GM21576 (cell line): Measurements from ENCODE around the gene BTBD16.

Experiments used
- ATAC-seq: cut with Tn5 transposase; IDR thresholded peaks from one replicate; pipeline ENCODE4 v1.9.1; 2021; ENCODE audit warnings: mild to moderate bottlenecking, moderate library complexity; ENCODE audit not compliant: unreplicated experiment

BTBD16 gene

DNA sequence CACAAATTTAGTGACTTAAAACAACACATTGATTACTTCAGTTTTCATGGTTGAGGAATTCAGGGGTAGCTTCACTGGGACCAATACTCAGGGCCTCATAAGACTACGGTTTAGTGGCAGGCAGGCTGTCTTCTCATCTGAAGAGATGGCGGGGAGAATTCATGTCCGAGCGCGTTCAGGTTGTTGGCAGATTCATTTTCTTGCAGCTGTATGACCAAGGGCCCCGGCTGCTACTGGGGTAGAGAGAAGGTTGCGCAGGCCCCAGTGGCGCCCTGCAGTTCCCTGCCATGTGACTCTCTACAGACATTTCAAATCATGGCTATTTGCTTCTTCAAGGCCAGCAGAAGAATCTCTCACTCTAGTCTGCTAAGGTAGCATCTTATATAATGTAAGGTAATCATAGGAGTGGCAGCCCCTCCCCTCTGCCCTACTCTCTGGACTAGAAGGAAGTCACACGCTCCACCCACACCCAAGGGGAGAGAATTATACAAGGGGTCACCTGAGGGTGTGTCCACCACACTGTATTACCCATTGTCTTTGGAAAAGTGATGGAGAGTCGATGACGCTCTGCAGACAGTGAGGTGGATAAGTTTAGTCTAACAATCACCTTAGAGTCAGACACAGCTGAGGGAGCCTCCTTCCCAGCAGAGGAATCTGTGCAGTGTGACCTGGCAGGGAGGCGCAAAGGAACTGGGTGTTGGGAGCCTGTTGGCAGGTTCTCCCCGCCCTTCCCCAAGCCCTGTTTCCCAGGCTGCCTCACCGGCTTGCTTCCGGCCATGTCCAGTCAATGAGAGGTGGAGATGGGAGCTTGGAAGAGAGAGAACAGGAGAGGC is 67.7 kb downstream of the BTBD16 start:
- no peak for ATAC-seq

DNA sequence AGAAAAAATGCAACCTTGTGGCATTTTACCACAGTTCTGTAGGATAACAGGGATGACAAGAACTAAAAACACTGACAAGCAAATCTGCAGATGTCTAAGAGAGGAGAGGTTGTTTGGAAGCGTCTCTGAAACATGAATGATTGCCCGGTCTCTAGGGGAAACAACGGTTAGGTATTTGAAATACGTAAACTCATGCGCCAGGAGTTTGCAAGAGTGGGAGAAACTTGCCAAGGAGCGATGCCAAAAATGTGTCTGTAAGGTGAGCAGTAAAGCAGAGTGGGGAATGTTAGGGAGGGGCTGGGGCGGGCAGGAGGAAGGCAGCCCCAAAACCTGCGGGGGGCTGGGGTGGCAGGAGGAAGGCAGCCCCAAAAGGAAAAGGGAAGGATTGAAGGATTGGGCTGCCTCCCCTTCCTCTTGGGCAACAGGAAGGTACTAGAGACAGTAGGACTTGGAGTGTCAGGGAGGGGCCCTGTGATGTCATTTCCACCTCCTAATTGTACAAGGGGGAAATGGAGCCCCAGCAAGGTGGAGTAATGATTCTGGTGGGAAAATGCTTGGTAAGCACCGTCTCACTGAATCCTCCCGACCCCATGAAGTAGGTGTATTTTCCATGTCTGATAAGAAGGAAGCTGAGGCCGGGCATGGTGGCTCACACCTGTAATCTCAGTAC is 70.2 kb downstream of the BTBD16 start:
- ATAC-seq, result no peak

DNA sequence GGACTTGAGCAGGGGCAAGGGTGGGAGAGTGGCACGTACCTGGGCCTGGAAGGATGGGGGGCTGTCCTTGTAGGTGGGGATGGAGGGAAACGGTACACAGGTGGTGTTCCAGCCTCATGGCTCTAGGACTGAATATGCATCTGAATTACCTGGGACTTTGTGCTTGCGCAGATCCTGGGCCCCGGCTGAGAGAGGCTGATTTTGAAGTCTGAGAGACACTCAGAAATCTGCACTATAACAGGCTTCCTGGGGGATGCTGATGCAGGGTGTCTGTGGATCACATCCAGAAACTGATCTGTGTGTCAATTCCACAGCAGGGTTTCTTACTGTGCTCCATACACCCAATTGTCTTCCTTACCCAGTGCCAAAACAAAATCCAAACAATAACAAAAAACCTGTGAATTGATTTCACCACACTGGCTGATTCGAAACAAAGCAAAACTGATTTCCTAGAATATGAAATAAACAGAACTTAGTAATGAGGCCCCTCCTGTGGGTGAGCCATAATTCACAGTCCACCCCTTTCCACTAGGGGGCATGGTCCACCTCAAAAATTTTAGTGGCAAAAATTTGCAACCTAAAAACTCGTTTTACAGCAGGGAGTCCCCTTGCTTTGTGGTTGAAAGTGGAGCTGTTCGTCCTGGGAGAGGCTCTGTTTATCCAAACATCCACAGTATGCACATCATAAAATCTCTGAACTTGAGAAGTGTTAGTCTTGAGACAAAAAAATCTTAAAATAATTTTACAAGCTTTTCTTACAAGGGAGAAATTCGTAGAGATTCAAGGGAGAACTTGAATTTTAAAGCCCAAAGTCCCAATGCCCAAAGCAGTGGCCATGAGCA is 71.4 kb downstream of the BTBD16 start:
- no peak for ATAC-seq

DNA sequence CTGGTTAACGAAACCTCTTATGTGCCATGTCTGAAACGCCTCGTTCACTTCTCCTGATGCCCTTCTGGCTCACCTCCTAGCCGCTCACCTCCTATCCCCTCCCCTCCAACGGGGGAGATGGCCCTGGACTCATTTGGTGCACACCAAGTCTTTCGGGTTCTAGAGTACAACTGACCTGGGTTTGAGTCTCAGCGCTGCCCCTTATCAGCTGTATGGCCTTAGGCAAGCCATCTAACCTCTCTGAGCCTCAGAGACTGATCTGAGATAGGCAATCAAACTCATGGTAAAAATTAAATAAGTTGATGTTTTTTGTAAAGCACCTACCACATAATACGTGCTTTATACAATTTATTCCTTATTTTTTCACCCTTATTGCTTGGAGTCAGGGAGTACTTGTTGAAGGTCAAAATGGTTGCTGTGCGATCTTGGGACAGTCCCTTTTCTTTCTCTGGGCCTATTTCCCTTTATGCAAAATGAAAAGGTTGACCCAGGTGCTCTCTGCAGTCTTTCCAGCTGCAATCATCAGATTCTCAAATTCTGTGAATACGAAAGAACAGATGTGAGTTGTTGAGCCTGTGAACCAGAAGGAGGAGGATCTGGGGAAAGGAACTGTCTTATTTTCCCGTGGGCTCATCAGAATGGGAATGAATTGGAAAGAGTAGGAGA is 72.2 kb downstream of the BTBD16 start:
- ATAC-seq, result no peak

DNA sequence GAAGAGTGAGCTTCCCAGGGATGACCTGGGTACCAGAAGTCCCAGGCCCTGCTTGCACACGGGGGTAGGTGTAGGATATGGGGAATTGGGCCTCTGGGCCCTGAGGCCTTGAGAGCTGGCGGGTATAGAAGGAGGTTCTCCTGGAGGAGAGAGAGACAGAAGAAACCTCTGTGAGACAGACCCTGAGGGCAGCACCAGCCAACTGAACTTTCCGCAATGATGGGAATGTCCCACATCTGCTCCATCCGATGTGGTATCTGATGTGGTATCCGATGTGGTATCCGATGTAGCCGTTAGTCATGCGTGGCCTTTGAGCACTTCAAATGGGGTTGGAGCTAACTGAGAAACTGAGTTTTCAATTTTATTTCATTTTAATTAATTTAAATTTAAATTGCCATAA is 72.8 kb downstream of the BTBD16 start:
- no peak for ATAC-seq

DNA sequence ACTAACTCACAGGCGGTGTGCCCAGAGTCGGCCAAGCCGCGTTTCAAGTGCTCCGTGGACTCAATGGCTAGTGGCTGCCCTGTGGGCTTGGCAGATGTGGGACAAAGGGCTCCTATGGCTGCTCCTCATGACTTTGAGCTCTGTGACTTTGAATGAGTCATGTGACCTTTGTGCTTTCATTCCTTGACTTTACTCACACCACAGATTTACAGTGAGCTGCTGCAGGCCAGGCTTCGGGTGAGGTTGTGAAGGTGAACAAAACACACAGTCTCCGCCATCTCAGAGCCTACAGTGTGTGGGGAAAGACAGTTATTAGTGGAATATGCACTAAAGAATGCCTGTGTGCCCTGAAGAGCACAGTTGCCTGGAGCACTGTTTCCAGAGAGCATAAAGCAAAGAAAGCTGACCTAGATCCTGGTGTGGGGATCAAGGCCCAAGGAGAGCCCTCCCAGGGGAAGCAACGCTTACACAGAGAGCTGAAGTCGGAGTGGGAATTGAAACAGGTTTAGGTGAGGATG is 73.7 kb downstream of the BTBD16 start:
- ATAC-seq, result no peak

DNA sequence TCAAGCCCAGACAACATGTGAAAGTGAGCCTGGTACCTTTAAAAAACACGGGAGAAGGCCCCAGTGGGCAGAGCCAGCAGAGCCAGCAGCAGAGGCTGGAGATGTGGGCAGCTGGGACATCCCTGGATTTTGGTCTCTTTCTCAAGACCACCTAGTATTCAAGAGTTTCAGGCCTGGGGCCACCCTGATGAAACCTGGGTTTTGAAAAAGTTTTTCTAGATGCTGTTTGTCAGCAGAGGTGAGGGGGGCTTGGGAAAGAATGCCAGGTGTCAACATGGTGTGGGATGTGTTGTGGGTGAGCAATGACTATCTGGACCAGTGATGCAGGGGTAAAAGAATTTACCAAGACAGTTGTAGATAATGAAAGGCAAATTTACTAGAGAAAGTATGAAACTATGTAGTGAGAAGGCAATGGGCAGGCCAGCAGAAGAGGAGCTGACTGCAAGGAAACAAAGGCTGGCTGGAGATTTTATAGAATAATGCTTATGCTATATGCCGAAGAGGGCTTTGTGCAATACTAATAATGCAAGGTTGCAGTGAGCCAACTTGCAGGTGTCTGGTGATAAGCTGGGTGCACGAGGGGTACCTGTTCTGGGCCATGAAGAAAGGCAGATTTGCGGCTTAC is 75.3 kb downstream of the BTBD16 start:
- no peak for ATAC-seq

DNA sequence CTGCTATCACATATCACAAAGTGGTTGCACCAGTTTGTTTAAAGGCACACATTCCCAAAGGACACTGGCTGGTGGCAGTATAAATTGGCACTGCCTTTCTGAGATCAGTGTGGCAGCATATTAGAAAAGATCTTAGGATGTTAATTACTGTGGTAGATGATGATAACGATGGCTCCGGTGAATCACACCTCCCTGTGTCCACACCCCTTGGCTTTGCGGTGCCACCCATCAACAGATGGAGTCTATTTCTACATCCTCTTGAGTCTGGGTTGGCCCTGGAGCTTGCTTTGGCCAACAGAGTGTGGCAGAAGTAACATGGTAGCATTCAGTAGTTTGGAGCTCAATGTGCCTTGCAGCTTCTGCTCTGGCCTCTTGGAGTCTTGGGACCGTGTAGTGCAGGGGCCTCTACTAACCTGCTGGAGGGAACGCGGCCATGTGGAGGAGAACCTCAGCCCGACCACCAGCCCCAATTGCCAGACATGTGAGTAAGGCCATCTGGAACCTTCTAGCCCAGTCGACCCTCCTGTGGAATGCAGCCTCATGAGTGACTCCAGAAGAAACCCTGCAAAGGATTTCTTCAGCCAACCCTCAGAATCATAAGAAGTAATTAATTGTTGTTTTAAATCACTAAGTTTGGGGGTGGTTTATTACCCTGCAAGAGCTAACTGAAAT is 76.2 kb downstream of the BTBD16 start:
- ATAC-seq, result no peak

DNA sequence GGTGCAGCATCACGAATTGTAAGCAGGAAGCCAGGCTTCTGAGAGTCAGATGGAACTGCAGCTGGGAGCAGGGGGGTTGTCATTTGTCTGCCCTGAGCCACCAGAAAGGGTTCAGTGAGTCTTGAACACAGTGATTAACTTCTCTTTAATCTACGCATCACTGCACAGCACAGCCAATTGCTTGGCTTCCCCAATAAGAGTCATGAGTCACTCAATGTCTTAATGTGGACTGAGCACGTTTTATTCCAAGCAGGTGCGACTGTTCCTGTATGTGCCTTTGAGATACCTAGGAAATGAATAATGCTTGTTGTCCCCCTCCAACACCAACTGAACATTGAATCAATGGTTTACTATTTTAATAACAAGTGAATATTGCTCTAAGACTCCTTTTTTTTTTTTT is 77.4 kb downstream of the BTBD16 start:
- no peak for ATAC-seq

DNA sequence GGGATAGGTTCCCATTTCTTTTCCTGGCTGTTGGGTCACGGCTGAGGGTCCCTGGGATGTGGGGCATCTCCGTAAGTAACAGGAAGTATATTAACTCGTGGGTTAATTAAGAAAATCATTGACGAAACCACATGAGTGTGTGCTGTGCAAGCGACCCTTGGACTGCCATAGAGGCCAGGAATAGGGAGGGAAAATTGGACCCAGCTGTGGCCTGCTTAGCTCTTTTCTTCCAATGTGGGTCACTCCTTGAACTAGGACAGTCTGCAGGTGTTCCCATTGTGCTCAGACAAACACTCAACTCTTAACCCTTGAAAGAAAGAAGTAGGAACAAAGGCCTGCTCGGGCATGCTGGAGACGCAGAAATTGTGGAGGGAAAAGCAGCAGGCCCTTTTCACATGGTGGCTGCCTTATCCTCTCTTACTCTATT is 77.9 kb downstream of the BTBD16 start:
- ATAC-seq, result no peak

DNA sequence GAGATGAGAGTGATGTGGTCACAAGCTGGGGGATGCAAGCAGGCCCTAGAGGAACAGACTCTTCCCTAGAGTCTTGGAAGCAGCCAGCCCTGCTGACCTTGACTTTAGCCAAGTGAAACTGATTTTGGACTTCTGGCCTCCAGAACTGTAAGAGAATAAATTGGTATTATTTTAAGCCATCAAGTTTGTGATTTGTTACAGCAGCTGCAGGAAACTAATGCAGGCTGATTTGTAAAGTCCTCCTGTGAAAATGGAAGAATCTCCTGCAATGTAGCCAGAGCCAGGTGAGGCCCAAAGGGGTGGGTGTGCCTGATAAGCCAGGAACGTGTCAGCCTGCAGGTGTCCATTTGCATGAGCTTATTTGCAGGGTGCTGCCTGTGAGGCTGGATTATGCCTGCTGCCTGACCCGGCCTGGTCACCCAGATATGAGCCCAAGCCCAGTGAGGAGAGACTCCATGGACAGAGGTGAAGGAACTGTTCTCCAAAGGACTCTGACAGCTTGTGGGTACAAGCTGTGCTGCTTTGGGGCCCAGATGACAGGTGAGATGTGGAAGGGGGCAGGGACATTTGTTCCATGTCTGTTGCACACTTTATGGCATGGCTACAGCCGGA is 78.8 kb downstream of the BTBD16 start:
- ATAC-seq, result no peak

DNA sequence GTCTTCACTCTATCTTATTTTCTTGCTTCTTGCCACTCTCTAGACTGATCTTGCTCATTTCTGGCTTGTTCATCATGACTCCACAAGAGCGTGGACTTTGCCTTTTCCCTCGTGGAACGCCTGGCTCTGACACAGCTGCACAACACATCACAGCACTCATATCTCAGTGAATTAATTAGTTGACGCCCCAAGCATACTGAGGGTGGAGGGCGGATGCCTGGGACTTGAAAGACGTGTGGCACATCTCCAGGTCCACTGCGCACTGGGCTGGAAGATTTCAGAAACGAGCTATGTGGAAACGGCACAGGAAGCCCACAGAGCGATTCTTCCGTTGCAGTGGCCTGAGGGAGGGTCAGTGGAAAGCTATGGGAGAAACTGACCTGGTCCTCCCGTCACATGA is 79.8 kb downstream of the BTBD16 start:
- ATAC-seq, result no peak

DNA sequence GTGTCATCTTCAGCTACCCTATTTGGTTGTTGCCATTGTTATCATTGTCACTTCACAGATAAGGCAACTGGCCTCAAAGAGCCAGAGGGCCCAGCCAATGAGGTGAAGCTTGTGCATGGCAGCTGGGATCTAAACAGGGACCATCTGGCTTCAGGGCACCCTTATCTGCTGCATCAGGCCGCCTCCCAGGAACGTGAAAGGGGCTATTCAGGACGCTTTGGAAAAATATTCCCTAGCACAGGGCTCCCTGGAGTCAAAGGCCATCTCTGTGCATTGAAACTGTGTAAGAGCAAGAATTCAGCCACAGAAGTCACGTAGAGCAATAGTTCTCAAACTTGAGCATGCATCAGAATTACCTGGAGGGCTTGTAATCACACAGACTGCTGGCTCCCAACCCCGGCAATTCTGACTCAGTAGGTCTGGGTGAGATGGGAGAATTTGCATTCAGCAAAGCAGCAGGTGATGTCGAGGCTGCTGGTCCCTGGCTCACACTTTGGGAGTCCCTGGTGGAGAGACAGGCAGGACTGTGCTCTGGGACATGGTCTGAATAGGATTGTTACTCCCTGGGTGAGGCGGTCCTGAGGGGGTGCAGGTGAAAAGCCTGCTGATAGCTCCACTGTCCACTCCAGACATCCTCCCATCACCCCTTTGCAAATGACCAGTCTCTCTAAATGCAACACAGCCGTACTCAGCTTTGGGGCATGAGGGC is 81.9 kb downstream of the BTBD16 start:
- no peak for ATAC-seq

DNA sequence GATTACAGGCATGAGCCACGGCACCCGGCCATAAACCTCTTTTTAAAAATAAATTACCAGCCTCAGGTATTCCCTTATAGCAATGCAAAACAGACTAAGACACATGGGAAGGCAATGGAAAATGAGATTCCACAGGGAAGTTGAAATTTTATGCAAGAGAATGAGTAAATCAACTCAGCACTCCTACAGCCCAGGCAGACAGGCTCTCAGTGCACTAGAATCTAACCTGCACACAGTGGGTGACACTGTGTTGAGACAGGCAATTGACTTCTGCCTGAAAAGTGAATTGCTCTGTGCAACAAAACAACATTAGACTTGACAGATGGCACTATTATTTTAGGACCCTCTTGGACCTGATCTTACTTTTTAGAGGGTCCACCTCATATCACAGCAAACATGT is 83.3 kb downstream of the BTBD16 start:
- no peak for ATAC-seq

DNA sequence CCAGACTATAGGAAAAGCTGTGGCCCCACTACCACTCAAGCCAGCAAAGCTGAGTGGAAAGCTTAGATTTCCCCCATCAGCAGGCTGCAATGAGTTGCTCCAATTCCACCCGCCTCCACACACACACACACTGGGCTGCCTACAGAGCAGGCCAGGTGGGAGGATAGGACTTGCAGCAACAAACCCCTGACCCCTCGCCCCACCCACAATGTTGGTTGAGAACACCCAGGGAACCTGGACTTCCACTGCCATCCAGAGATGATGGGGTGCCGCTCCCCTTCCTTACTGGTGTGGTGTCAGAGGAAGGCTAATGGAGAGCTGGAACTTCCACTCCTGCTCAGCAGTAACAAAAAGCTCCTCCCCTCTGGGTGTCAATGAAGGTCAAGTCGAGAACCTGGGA is 86.6 kb downstream of the BTBD16 start:
- ATAC-seq, result no peak

DNA sequence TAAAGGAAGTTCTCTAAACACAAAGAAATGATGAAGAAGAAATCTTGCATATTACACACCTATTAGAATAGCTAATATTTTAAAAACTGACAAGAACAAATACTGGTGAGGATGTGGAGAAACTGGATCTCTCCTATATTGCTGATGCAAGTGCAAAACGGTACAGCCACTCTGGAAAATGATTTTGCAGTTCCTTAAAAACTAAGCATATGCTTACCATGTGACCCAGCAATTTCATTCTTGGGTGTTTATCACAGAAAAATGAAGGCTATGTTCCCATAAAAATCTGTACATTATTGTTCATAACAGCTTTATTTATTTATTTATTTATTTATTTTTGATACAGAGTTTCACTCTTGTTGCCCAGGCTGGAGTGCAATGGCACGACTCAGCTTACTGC is 88.5 kb downstream of the BTBD16 start:
- ATAC-seq, result no peak

DNA sequence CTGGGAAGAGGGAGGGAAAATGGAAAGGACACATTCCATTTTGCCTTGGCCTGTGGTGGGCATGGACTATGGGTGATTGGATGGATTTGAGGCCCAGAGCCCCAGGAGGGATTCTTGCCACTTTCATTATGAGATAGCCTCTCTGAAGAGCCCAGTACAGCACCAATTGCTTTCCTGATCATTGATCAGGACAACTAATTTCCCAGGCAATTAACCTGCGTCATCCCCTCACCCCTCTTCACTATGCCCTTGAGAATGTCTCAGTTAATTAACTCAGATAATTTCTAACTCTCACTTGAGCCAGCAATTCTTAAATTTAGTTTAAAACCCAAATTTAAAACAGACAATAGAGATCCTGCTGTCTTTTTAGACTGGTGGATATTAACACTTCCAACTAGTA is 90.0 kb downstream of the BTBD16 start:
- ATAC-seq, result no peak

DNA sequence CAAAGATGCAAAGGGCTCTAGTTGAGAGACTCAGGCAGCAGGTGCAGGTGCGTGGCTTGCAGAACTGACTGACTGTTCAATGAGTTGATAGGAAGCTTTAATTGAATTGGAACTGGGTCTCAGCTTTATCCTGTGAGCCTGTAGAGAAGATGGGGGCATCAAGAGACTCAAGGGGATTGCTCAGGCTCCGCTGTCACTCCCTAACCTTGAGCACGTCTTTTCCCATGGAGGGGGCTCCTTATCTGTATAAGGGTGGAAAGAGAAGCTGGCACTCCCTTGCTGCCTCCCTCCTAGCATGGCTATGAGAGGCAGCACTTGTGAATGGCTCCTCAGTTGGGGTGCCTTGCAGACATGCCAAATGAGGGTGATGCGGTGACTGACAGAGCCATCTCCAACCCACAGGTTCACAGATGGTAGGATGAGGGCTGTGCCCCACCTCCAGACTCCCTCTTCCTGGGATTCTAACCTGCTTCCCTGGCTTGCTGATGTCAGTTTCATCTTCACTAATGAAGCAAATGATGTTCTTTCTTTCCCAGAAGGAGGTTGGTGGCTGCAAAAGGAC is 91.0 kb downstream of the BTBD16 start:
- no peak for ATAC-seq

DNA sequence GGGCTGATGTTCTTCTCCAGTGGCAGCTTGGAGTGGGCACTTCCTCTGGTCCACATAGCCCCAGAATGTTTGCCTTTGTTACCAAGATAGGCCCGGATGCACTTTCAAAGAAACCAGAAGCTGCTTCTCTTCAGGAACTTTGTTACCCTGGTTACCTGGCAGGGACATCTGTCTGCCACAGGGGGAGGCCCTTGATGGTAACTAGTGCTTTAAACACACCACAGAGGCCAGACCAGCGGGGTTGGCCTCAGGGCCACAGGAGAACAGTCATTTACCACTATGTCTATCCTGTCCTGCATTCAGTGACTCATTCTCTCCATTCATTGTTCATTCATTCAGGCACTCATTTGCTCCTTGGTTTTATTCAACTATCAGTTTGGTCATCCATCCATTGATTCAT is 91.5 kb downstream of the BTBD16 start:
- no peak for ATAC-seq
